ENCODE measurements around the gene RAP1GAP2.
"Not testable (repeated sequence)": the region's sequence is repeated elsewhere in the genome, so short reads cannot be mapped to it uniquely, and the experiment has no call there.

RAP1GAP2 gene

GRCh38 chr17:2986925-2987324, 190.7 kb downstream of the RAP1GAP2 start:
- no peak for DNase-seq (ENCODE audit: low spot score)

GRCh38 chr17:2989396-2989795, 193.2 kb downstream of the RAP1GAP2 start:
- not testable (repeated sequence) for DNase-seq (ENCODE audit: low spot score)

More at GRCh38 chr17:2986925-2987324, 190.7 kb downstream of the RAP1GAP2 start:
- no peak for TF ChIP-seq CTCF (IDR thresholded peaks at IDR 0.05; ENCODE audit: extremely low read depth, missing control alignments)

GRCh38 chr17:2989855-2990254, 193.6 kb downstream of the RAP1GAP2 start:
- TF ChIP-seq CTCF (IDR thresholded peaks at IDR 0.05; ENCODE audit: extremely low read depth, missing control alignments): no peak
- no peak for DNase-seq (ENCODE audit: low spot score)

GRCh38 chr17:2990396-2990795, 194.2 kb downstream of the RAP1GAP2 start:
- TF ChIP-seq CTCF (IDR thresholded peaks at IDR 0.05; ENCODE audit: extremely low read depth, missing control alignments): no peak
- no peak for DNase-seq (ENCODE audit: low spot score)

GRCh38 chr17:2991396-2992180, 195.3 kb downstream of the RAP1GAP2 start:
- DNase-seq (ENCODE audit: low spot score): not testable (repeated sequence)

GRCh38 chr17:2994441-2994840, 198.2 kb downstream of the RAP1GAP2 start:
- TF ChIP-seq CTCF (IDR thresholded peaks at IDR 0.05; ENCODE audit: extremely low read depth, missing control alignments): no peak
- no peak for DNase-seq (ENCODE audit: low spot score)

GRCh38 chr17:2995377-2995776, 199.1 kb downstream of the RAP1GAP2 start:
- TF ChIP-seq CTCF (IDR thresholded peaks at IDR 0.05; ENCODE audit: extremely low read depth, missing control alignments): no peak
- no peak for DNase-seq (ENCODE audit: low spot score)

- no peak for DNase-seq (ENCODE audit: low spot score)
- TF ChIP-seq CTCF (IDR thresholded peaks at IDR 0.05; ENCODE audit: extremely low read depth, missing control alignments): no peak
Measured at GRCh38 chr17:2995886-2996809, 199.9 kb downstream of the RAP1GAP2 start.
